Karpas-422 (cell line): Measurements from ENCODE around the gene YIPF4. TPM values are rescaled to one million over a fixed set of nuclear protein-coding genes. Genes with fewer than 3 reads are reported as not detected.
A peak's percentile ranks its signal among the peaks of the same experiment; 100 is the strongest.

ENCODE experiments used
- DNase-seq: peaks from one replicate; pipeline ENCODE4 v3.0.0-alpha.2; 2015
- H2AFZ ChIP-seq: fragments of 200-600 bp; sonication (generic); 2 replicates; pipeline ENCODE4 v1.6.1; 2014; ENCODE audit warnings: antibody characterized with exemption, low read length, mixed read lengths
- H3K27ac ChIP-seq: fragments of 200-600 bp; sonication (generic); 2 replicates; pipeline ENCODE4 v1.5.1; 2014; ENCODE audit warnings: mild to moderate bottlenecking, low read length, moderate library complexity
- H3K27me3 ChIP-seq: fragments of 200-600 bp; sonication (generic); 2 replicates; pipeline ENCODE4 v1.6.1; 2014; ENCODE audit warnings: low read length, mixed read lengths
- H3K36me3 ChIP-seq: fragments of 200-600 bp; sonication (generic); 2 replicates; pipeline ENCODE4 v1.6.1; 2014; ENCODE audit warnings: low read length, mixed read lengths; ENCODE audit not compliant: insufficient read depth
- H3K4me1 ChIP-seq: fragments of 200-600 bp; sonication (generic); 2 replicates; pipeline ENCODE4 v1.6.1; 2014; ENCODE audit warnings: mild to moderate bottlenecking, low read length, mixed read lengths
- H3K4me2 ChIP-seq: fragments of 200-600 bp; sonication (generic); 2 replicates; pipeline ENCODE4 v1.6.1; 2014; ENCODE audit warnings: low read length, low read depth, mild to moderate bottlenecking; ENCODE audit not compliant: poor library complexity, severe bottlenecking
- H3K4me3 ChIP-seq: fragments of 200-600 bp; sonication (generic); 2 replicates; pipeline ENCODE4 v1.5.1; 2014; ENCODE audit warnings: mild to moderate bottlenecking, antibody characterized with exemption, low read length, mixed read lengths
- H3K79me2 ChIP-seq: fragments of 200-600 bp; sonication (generic); 2 replicates; pipeline ENCODE4 v1.6.1; 2014; ENCODE audit warnings: mild to moderate bottlenecking, low read length, mixed read lengths
- H3K9ac ChIP-seq: fragments of 200-600 bp; sonication (generic); 2 replicates; pipeline ENCODE4 v1.6.0; 2014; ENCODE audit warnings: low read length
- H3K9me2 ChIP-seq: fragments of 200-600 bp; sonication (generic), shearing (Covaris generic); replicated peaks from 2 replicates; pipeline ENCODE4 v1.6.0; 2014; ENCODE audit warnings: mild to moderate bottlenecking, low read length, moderate library complexity; ENCODE audit not compliant: insufficient read depth
- H3K9me3 ChIP-seq: fragments of 300-700, 200-600 bp; sonication (generic); 2 replicates; pipeline ENCODE4 v1.6.1; 2014; ENCODE audit warnings: low read length, mixed read lengths
- H4K20me1 ChIP-seq: fragments of 200-600 bp; sonication (generic); 2 replicates; pipeline ENCODE4 v1.6.1; 2014; ENCODE audit warnings: mild to moderate bottlenecking, antibody characterized with exemption, low read length, low read depth; ENCODE audit not compliant: insufficient read depth
- total RNA-seq: library from RNA; depleted of rRNA; stranded (reverse); fragments of >200 nt; shearing (Covaris generic); gene quantifications from 2 replicates; pipeline ENCODE4 v1.2.3, GENCODE V29; 2014; ENCODE audit warnings: low replicate concordance; rRNA removed

YIPF4 gene
- total RNA-seq, result 18.5 and 95.3 TPM in 2 replicates

- peak; percentile 97 for DNase-seq
- Histone ChIP-seq H3K27ac (peak within 1 kb of the TSS; percentile 62), H3K27me3 (no peaks in the 10 kb centered on the region), H3K4me3 (peak within 1 kb of the TSS; percentile 95), H2AFZ (peak within 1 kb of the TSS; percentile 70; the same call in 1 of the 2 replicates), H4K20me1 (no peaks in the 10 kb centered on the region), H3K9me3 (no peaks in the 10 kb centered on the region), H3K9ac (peak within 1 kb of the TSS; percentile 94), H3K36me3 (peaks cover 13% of the 10 kb centered on the region), H3K4me2 (peak within 1 kb of the TSS; percentile 94), H3K9me2 (no peaks in the 10 kb centered on the region; the same call in 1 of the 2 replicates), H3K4me1 (peaks cover 18% of the 10 kb centered on the region), H3K79me2 (peaks cover 52% of the 10 kb centered on the region)
Observed at GRCh38 chr2:32277674-32278477, at the start of gene YIPF4. Gene YIPF4 (plus strand): TSS chr2:32277904. CDS start chr2:32278156, 252 bp downstream.

GRCh38 chr2:32228181-32228580 is 49.5 kb upstream of the YIPF4 start:
- no peak overlapping the region for H3K27ac ChIP-seq
- DNase-seq, result no peak
- H3K9me3 ChIP-seq, result no peaks in the 10 kb centered on the region
- no peaks in the 10 kb centered on the region for H3K9me2 ChIP-seq
- no peak overlapping the region for H3K9ac ChIP-seq
- no peaks in the 10 kb centered on the region; the same call in 1 of the 2 replicates for H3K36me3 ChIP-seq
- no peak overlapping the region for H3K4me2 ChIP-seq
- H3K4me3 ChIP-seq, result no peak overlapping the region
- no peaks in the 10 kb centered on the region for H4K20me1 ChIP-seq
- no peaks in the 10 kb centered on the region for H3K4me1 ChIP-seq
- no peaks in the 10 kb centered on the region for H3K27me3 ChIP-seq
- H3K79me2 ChIP-seq, result no peaks in the 10 kb centered on the region
- no peak overlapping the region for H2AFZ ChIP-seq

GRCh38 chr2:32229635-32230034 is 48.1 kb upstream of the YIPF4 start:
- Histone ChIP-seq H3K36me3 (peaks cover 3% of the 10 kb centered on the region; the same call in 1 of the 2 replicates), H3K27ac (no peak overlapping the region), H3K9me3 (no peaks in the 10 kb centered on the region), H3K9me2 (no peaks in the 10 kb centered on the region), H3K79me2 (no peaks in the 10 kb centered on the region), H3K27me3 (no peaks in the 10 kb centered on the region), H3K4me1 (no peaks in the 10 kb centered on the region), H3K4me3 (no peak overlapping the region), H4K20me1 (no peaks in the 10 kb centered on the region), H2AFZ (no peak overlapping the region), H3K4me2 (no peak overlapping the region), H3K9ac (no peak overlapping the region)
- no peak for DNase-seq

GRCh38 chr2:32231959-32232358 is 45.7 kb upstream of the YIPF4 start:
- Histone ChIP-seq H3K27ac (no peak overlapping the region), H3K36me3 (peaks cover 12% of the 10 kb centered on the region; the same call in 1 of the 2 replicates), H3K9me3 (peaks cover 5% of the 10 kb centered on the region; the same call in 1 of the 2 replicates), H3K79me2 (no peaks in the 10 kb centered on the region), H3K9me2 (no peaks in the 10 kb centered on the region), H3K4me2 (no peak overlapping the region), H2AFZ (no peak overlapping the region), H3K4me3 (no peak overlapping the region), H3K27me3 (no peaks in the 10 kb centered on the region), H4K20me1 (no peaks in the 10 kb centered on the region), H3K4me1 (no peaks in the 10 kb centered on the region), H3K9ac (no peak overlapping the region)
- no peak for DNase-seq

- H3K27me3 ChIP-seq, result no peaks in the 10 kb centered on the region
- no peaks in the 10 kb centered on the region for H4K20me1 ChIP-seq
Observed at GRCh38 chr2:32235315-32235714, 42.4 kb upstream of the YIPF4 start.

GRCh38 chr2:32237488-32237887 is 40.2 kb upstream of the YIPF4 start:
- Histone ChIP-seq H4K20me1 (no peaks in the 10 kb centered on the region), H3K4me3 (no peak overlapping the region), H3K79me2 (no peaks in the 10 kb centered on the region), H3K9ac (no peak overlapping the region), H3K36me3 (peaks cover 15% of the 10 kb centered on the region; the same call in 1 of the 2 replicates), H3K27ac (no peak overlapping the region), H3K4me2 (no peak overlapping the region), H3K9me3 (peaks cover 8% of the 10 kb centered on the region; the same call in 1 of the 2 replicates), H3K9me2 (no peaks in the 10 kb centered on the region), H3K27me3 (no peaks in the 10 kb centered on the region), H2AFZ (no peak overlapping the region), H3K4me1 (no peaks in the 10 kb centered on the region)
- DNase-seq, result no peak

More at GRCh38 chr2:32235315-32235714, 42.4 kb upstream of the YIPF4 start:
- H3K4me3 ChIP-seq, result no peak overlapping the region
- DNase-seq, result no peak
- no peak overlapping the region for H2AFZ ChIP-seq
- H3K9me2 ChIP-seq, result no peaks in the 10 kb centered on the region
- H3K9me3 ChIP-seq, result peaks cover 8% of the 10 kb centered on the region; the same call in 1 of the 2 replicates
- H3K4me1 ChIP-seq, result no peaks in the 10 kb centered on the region
- H3K79me2 ChIP-seq, result no peaks in the 10 kb centered on the region
- H3K9ac ChIP-seq, result no peak overlapping the region
- H3K36me3 ChIP-seq, result peaks cover 15% of the 10 kb centered on the region; the same call in 1 of the 2 replicates
- no peak overlapping the region for H3K27ac ChIP-seq
- H3K4me2 ChIP-seq, result no peak overlapping the region

- Histone ChIP-seq H3K4me1 (no peaks in the 10 kb centered on the region), H3K27ac (no peak overlapping the region), H3K9me3 (peaks cover 8% of the 10 kb centered on the region; the same call in 1 of the 2 replicates), H3K79me2 (no peaks in the 10 kb centered on the region), H3K9me2 (no peaks in the 10 kb centered on the region), H3K36me3 (peaks cover 15% of the 10 kb centered on the region; the same call in 1 of the 2 replicates), H3K4me3 (no peak overlapping the region), H3K27me3 (no peaks in the 10 kb centered on the region), H4K20me1 (no peaks in the 10 kb centered on the region), H3K4me2 (no peak overlapping the region), H3K9ac (no peak overlapping the region), H2AFZ (no peak overlapping the region)
- DNase-seq, result no peak
Observed at GRCh38 chr2:32237996-32238395, 39.7 kb upstream of the YIPF4 start.

GRCh38 chr2:32242331-32242730 is 35.4 kb upstream of the YIPF4 start:
- Histone ChIP-seq H4K20me1 (no peaks in the 10 kb centered on the region), H3K4me1 (no peaks in the 10 kb centered on the region), H3K79me2 (no peaks in the 10 kb centered on the region), H2AFZ (no peak overlapping the region), H3K9me2 (no peaks in the 10 kb centered on the region), H3K27me3 (no peaks in the 10 kb centered on the region), H3K9me3 (no peaks in the 10 kb centered on the region), H3K27ac (no peak overlapping the region), H3K4me2 (no peak overlapping the region), H3K4me3 (no peak overlapping the region), H3K9ac (no peak overlapping the region), H3K36me3 (no peaks in the 10 kb centered on the region; the same call in 1 of the 2 replicates)
- DNase-seq, result no peak
